HCT116 (cell line): ENCODE measurements around the gene CHERP.

Source experiments
- EGR1 ChIP-seq: IDR thresholded peaks from 2 replicates; pipeline ENCODE4 v1.6.1; 2012; ENCODE audit warnings: low read depth
- EZH2 ChIP-seq: fragments of 200-600 bp; sonication (generic); IDR thresholded peaks from 2 replicates; pipeline ENCODE4 v1.6.1; 2017; ENCODE audit warnings: antibody characterized with exemption, mixed run types
- EZH2phosphoT487 ChIP-seq: fragments of 200-600 bp; IDR thresholded peaks from 2 replicates; pipeline ENCODE4 v1.6.1; 2018; ENCODE audit warnings: antibody characterized with exemption, borderline replicate concordance
- POLR2A ChIP-seq: IDR thresholded peaks from 2 replicates; pipeline ENCODE4 v1.7.0; 2011; ENCODE audit warnings: borderline replicate concordance; ENCODE audit not compliant: insufficient read depth, insufficient read length; ENCODE audit errors: extremely low read depth
- POLR2AphosphoS5 ChIP-seq: IDR thresholded peaks from 2 replicates; pipeline ENCODE4 v1.6.1; 2011; ENCODE audit warnings: mild to moderate bottlenecking, low read depth, low read length, moderate library complexity
- RAD21 ChIP-seq: IDR thresholded peaks from 2 replicates; pipeline ENCODE4 v1.6.1; 2012; ENCODE audit warnings: low read depth, mild to moderate bottlenecking
- SIN3A ChIP-seq: IDR thresholded peaks from 2 replicates; pipeline ENCODE4 v1.6.1; 2012; ENCODE audit warnings: low read depth
- SP1 ChIP-seq: IDR thresholded peaks from 2 replicates; pipeline ENCODE4 v1.6.1; 2012; ENCODE audit warnings: low read depth
- SRF ChIP-seq: IDR thresholded peaks from 2 replicates; pipeline ENCODE4 v1.6.1; 2012; ENCODE audit warnings: low read depth
- TF ChIP-seq, protein P1 (sequence below): IDR thresholded peaks from 2 replicates; pipeline ENCODE4 v1.6.1; 2012
- TF ChIP-seq, protein P2 (sequence below), 3 experiments: fragments of 200-600 bp in 1 of 3; sonication (generic) in 1 of 3; IDR thresholded peaks in 2 of 3; conservative IDR thresholded peaks in 1 of 3; 2 replicates each; pipeline ENCODE4 v1.5.1; 2012 to 2017; ENCODE audit warnings: low read depth in 2 of 3, low read length in 2 of 3, antibody characterized with exemption in 1 of 3, borderline replicate concordance in 1 of 3, control low read depth in 1 of 3, mild to moderate bottlenecking in 1 of 3, mixed read lengths in 1 of 3, mixed run types in 1 of 3, moderate library complexity in 1 of 3; ENCODE audit not compliant: insufficient read depth in 1 of 3
- TF ChIP-seq, protein P3 (sequence below): IDR thresholded peaks from 2 replicates; pipeline ENCODE4 v1.6.1; 2011; ENCODE audit warnings: mild to moderate bottlenecking, low read length, moderate library complexity; ENCODE audit not compliant: insufficient replicate concordance; ENCODE audit errors: extremely low read depth
- TF ChIP-seq, protein P4 (sequence below): IDR thresholded peaks from 2 replicates; pipeline ENCODE4 v1.6.1; 2012
- TF ChIP-seq, protein P5 (sequence below): IDR thresholded peaks from 2 replicates; pipeline ENCODE4 v1.6.1; 2012; ENCODE audit warnings: low read depth

DNA sequence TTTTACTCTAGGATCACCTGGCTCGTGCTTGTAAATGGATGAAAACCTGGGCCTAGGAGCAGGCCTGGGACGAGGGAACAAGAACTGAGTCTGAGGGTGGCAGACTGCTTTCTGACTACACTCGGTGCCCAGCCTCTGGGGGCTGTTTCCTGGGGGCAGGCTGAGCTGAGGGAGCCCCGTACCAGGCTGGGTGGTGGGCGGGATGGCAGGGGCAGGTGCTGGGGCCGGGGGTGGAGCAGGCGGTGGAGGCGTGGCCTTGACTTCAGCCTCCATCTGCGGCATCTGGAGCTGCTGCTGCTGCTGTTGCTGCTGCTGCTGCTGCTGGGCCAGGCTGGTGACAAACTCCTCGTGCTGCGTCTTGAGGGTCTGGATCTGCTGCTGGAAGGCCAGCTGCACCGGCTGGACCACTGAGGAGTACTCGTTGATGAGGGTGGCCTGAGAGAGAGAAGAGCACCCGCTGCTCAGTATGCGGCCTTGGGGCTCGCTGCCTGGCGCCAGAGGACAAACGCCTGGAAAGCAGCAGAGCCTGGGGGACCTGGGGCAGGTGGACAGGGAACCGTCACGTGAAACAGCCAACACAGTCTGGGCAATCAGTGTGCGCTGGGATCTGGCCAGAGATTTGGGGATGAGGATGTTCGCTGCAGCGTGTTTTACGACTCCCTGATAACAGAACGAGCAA is 12.6 kb downstream of the CHERP start:
- TF ChIP-seq, protein P1, sequence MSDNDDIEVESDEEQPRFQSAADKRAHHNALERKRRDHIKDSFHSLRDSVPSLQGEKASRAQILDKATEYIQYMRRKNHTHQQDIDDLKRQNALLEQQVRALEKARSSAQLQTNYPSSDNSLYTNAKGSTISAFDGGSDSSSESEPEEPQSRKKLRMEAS: no peak
- TF ChIP-seq, protein P2, sequence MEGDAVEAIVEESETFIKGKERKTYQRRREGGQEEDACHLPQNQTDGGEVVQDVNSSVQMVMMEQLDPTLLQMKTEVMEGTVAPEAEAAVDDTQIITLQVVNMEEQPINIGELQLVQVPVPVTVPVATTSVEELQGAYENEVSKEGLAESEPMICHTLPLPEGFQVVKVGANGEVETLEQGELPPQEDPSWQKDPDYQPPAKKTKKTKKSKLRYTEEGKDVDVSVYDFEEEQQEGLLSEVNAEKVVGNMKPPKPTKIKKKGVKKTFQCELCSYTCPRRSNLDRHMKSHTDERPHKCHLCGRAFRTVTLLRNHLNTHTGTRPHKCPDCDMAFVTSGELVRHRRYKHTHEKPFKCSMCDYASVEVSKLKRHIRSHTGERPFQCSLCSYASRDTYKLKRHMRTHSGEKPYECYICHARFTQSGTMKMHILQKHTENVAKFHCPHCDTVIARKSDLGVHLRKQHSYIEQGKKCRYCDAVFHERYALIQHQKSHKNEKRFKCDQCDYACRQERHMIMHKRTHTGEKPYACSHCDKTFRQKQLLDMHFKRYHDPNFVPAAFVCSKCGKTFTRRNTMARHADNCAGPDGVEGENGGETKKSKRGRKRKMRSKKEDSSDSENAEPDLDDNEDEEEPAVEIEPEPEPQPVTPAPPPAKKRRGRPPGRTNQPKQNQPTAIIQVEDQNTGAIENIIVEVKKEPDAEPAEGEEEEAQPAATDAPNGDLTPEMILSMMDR (IDR thresholded peaks at IDR 0.05 in 2 of 3, conservative IDR thresholded peaks at IDR 0.05 in 1 of 3; ENCODE audit: borderline replicate concordance in 1 of 3, insufficient read depth in 1 of 3, low read depth in 2 of 3, low read length in 2 of 3): no peak
- TF ChIP-seq, protein P3, sequence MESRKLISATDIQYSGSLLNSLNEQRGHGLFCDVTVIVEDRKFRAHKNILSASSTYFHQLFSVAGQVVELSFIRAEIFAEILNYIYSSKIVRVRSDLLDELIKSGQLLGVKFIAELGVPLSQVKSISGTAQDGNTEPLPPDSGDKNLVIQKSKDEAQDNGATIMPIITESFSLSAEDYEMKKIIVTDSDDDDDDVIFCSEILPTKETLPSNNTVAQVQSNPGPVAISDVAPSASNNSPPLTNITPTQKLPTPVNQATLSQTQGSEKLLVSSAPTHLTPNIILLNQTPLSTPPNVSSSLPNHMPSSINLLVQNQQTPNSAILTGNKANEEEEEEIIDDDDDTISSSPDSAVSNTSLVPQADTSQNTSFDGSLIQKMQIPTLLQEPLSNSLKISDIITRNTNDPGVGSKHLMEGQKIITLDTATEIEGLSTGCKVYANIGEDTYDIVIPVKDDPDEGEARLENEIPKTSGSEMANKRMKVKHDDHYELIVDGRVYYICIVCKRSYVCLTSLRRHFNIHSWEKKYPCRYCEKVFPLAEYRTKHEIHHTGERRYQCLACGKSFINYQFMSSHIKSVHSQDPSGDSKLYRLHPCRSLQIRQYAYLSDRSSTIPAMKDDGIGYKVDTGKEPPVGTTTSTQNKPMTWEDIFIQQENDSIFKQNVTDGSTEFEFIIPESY: no peak
- TF ChIP-seq RAD21 (no peak), SIN3A (no peak), EZH2 (no peak), EZH2phosphoT487 (no peak), EGR1 (no peak), POLR2A (no peak), SP1 (no peak), SRF (no peak), POLR2AphosphoS5 (no peak)
- TF ChIP-seq, protein P4, sequence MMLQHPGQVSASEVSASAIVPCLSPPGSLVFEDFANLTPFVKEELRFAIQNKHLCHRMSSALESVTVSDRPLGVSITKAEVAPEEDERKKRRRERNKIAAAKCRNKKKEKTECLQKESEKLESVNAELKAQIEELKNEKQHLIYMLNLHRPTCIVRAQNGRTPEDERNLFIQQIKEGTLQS: no peak
- TF ChIP-seq, protein P5, sequence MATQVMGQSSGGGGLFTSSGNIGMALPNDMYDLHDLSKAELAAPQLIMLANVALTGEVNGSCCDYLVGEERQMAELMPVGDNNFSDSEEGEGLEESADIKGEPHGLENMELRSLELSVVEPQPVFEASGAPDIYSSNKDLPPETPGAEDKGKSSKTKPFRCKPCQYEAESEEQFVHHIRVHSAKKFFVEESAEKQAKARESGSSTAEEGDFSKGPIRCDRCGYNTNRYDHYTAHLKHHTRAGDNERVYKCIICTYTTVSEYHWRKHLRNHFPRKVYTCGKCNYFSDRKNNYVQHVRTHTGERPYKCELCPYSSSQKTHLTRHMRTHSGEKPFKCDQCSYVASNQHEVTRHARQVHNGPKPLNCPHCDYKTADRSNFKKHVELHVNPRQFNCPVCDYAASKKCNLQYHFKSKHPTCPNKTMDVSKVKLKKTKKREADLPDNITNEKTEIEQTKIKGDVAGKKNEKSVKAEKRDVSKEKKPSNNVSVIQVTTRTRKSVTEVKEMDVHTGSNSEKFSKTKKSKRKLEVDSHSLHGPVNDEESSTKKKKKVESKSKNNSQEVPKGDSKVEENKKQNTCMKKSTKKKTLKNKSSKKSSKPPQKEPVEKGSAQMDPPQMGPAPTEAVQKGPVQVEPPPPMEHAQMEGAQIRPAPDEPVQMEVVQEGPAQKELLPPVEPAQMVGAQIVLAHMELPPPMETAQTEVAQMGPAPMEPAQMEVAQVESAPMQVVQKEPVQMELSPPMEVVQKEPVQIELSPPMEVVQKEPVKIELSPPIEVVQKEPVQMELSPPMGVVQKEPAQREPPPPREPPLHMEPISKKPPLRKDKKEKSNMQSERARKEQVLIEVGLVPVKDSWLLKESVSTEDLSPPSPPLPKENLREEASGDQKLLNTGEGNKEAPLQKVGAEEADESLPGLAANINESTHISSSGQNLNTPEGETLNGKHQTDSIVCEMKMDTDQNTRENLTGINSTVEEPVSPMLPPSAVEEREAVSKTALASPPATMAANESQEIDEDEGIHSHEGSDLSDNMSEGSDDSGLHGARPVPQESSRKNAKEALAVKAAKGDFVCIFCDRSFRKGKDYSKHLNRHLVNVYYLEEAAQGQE: no peak
